ENCODE results near the gene FAM107B.

GRCh38 chr10:14530465-14530864, 244.2 kb downstream of the FAM107B start:
- TF ChIP-seq ZNF114 (CRISPR knock-in tag; IDR thresholded peaks at IDR 0.05) (no peak), POLR2AphosphoS5 (IDR thresholded peaks at IDR 0.05; ENCODE audit: low read depth) (no peak), CTCF (conservative IDR thresholded peaks at IDR 0.05; ENCODE audit: low read depth in 2 of 2) (no peak)

Measured in GM23338 (cell line).